SH-SY5Y (cell line): ENCODE results near the gene COL3A1.

ENCODE experiments used
- GATA2 ChIP-seq: IDR thresholded peaks from 2 replicates; pipeline ENCODE4 v1.6.1; 2011; ENCODE audit warnings: mild to moderate bottlenecking, low read depth, low read length
- GATA3 ChIP-seq: IDR thresholded peaks from 2 replicates; pipeline ENCODE4 v1.6.1; 2011; ENCODE audit warnings: low read depth, mild to moderate bottlenecking, low read length, moderate library complexity

The COL3A1 gene

DNA sequence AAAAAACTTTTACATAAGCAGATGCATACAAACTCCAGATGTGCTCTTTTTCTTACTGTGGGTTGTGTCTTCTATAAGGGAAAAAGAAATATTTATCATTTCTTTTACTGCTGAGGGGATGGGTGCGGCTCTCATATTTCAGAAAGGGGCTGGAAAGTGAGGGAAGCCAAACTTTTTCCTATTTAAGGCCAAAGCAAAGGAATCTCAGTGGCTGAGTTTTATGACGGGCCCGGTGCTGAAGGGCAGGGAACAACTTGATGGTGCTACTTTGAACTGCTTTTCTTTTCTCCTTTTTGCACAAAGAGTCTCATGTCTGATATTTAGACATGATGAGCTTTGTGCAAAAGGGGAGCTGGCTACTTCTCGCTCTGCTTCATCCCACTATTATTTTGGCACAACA is at the start of gene COL3A1:
COL3A1 (plus strand) TSS at position 210 of the 400 bp plus-strand sequence; CDS start at position 327, 117 bp downstream.
- TF ChIP-seq GATA3 (no peak), GATA2 (no peak)

DNA sequence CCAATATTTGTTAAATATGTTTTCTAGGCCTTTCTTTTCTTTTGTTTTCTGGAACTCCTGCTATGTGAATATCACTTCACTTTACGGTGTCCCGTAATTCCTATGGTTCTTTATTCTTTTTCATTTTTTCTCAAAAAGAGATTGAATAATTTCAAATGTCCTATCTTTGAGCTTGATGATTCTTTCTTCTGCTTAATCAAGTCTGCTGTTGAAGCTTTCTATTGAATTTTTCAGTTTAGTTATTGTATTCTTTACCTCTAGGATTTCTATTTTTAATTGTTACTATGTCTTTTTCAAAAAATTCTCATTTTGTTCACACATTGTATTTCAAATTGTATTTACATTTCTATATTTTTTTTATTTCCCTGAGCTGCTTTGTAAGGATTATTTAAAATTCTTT is 45.5 kb upstream of the COL3A1 start:
- TF ChIP-seq GATA2 (no peak), GATA3 (no peak)

- no peak for TF ChIP-seq GATA2
- TF ChIP-seq GATA3, result no peak
Observed at GRCh38 chr2:188931361-188931760, 42.8 kb upstream of the COL3A1 start.

GRCh38 chr2:188937228-188938220 is 36.6 kb upstream of the COL3A1 start:
- TF ChIP-seq GATA2, result no peak
- TF ChIP-seq GATA3, result no peak

DNA sequence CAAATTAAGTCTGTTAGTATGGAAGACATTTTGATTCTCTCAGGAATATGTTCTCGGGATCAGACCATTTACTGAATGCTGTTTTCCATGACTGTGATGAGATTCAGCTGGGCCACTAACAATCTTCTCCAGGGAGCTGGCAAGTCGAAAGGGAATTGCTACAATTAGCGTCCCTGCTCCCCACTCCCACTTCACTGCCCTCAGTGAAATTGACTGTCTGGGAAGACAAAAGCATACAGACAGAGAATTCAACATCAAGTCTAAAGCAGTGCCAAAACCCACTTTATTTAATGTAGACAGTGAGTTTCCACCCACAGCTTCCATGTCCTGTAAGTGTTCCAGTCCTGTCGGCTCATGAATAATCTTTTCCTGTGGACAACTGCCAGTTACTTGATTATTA is 34.0 kb upstream of the COL3A1 start:
- TF ChIP-seq GATA2 (no peak), GATA3 (no peak)

DNA sequence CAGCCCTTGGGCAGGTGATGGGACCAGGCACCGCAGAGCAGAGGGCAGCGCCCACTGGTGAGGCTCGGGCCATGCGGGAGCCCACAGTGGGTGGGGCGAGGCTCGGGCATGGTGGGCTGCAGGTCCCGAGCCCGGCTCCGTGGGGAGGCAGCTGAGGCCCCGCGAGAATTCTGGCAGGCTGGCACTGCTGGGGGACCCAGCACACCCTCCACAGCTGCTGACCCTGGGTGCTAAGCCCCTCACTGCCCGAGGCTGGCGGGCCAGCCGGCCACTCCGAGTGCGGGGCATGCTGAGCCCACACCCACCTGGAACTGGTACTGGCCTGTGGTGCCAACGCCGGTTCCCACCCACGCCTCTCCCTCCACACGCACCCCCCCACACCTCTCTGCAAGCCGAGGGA is 29.7 kb upstream of the COL3A1 start:
- TF ChIP-seq GATA3 (no peak), GATA2 (no peak)

DNA sequence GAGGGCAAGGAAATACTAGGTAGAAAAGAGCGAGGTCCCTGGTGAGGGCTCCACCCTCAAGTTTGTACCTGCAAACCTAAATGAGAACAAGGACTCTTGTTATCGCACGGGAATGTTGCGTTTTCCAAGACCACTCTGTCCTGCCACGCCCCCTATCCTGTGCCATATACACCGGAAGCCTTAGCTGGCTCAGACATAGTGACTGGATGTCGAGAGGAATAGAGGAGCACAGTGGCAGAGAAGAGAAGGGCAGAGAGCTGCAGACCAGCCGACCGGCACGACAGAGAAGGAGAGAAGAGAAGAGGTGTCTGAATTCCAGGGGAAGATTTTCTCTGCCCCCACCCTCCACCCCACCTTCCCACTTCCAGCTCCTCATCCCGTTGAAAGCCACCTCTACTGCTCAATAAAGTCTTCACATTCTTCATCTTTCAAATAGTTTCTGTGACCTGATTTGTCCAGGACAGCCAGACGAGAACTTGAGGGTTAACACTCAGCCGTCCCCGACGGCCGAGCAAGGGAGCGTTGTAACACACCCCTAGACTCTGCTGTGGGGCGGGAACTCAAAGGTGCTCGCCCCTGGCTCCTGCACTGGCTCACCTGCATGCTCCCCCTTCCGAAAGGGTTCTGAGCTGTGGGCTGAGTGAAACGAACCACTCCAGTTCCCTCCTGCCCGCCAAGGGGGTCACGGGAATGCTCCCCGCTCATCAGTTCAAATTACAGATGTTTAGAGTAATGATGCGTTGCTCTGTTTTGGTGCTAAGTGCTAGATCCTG is 24.9 kb upstream of the COL3A1 start:
- TF ChIP-seq GATA2 (no peak), GATA3 (no peak)

- no peak for TF ChIP-seq GATA2
- TF ChIP-seq GATA3, result no peak
Observed at GRCh38 chr2:188952901-188953300, 21.3 kb upstream of the COL3A1 start.

DNA sequence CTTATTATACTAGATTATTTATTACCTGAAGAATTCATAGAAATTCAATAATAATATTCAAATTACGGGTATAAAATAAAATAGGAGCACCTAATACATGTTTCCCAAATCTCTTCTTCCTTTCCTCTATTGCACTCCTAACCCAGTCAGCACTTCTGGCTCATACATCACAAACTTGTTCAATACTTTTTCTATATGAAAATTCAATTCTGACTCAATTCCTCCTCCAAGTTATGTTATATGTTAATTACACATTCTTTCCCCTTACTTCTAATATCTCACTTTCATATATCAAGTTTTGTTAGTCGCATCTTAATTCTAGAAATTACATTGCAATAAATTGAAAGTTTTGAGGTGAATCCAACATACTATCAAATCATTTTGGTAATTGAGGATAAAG is 17.9 kb upstream of the COL3A1 start:
- TF ChIP-seq GATA3 (no peak), GATA2 (no peak)

DNA sequence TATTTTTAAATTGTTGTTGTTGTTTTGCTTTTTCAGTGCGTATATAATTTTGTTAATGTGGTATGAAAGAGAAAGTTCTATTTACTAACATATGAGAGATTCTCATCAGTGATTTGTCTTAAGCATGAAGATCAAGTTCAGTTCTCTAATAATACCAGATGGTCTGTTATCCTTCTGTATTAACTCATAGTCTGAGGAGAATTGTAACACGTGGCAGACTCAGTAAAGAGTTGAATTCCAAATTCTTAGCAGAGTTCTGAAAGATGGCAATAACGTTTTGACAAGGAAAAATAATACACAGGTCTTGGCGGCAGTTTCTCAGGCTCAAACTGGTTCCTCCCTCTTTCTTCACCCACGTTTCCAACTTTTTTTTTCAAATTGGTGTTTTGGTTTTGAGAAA is 17.2 kb upstream of the COL3A1 start:
- TF ChIP-seq GATA3 (no peak), GATA2 (no peak)

DNA sequence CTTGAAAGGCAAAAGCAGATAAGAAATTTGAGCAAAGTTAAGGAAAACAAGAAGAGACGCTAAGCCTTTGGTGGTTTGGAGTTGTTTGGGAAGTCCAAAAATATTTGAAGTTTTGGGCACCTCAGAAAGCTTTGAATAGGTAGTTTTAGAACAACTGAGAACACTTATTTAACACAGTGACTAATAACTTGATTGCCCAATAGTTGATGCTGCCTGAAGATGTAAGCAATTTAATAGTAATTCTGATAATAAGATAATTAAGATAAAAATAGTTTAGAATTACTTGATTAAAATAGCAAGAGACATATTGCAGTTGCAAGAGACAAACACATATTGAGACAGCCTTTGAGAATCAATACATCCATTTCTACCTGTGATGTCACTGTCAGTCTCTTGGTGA is 16.5 kb upstream of the COL3A1 start:
- no peak for TF ChIP-seq GATA2
- TF ChIP-seq GATA3, result no peak

DNA sequence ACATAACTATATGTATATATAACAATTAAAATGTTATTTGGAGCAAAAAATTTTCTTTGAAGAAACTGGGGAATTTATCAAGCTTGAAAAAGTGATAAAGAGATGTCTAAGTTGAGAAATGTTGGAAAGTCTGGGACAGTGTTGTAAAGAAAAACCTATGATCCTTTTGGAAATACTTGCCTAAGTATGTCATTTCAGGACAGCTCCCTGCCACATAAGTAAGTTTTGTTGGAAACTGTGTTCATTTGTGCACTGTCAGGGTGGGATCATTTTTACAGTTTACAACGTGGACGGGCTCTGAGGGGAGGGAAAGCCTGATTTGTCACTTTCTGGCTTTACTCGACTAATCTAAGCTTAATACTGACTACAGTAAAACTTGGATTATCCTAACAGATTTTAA is 10.4 kb upstream of the COL3A1 start:
- no peak for TF ChIP-seq GATA3
- TF ChIP-seq GATA2, result no peak

GRCh38 chr2:188964976-188965546 is 9.1 kb upstream of the COL3A1 start:
- TF ChIP-seq GATA2 (no peak), GATA3 (no peak)

DNA sequence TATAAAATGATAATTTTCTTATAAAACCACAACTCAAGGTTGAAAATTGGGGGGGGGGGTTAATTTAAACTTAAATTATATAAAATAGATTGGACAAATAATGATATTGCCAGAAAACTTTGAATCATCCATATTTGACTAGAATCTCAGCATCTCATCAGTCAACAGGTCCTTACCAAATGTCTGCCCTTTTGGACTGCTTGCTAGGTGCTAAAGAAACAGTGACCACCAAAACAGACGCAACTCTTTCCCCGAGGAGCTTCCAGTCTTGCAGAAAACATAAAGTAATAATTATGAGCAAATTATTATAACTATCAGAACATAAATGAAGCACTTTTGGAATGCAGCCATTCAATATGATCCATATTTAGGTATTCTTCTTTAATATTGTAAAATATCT is 8.6 kb upstream of the COL3A1 start:
- TF ChIP-seq GATA2 (no peak), GATA3 (no peak)

- no peak for TF ChIP-seq GATA3
- TF ChIP-seq GATA2, result no peak
Observed at GRCh38 chr2:188966079-188966571, 8.0 kb upstream of the COL3A1 start.
